Fibroblast of lung (primary cell): ENCODE data around the gene B4GALT6.

ENCODE experiments used
- EZH2 ChIP-seq: IDR thresholded peaks from 2 replicates; pipeline ENCODE4 v1.5.1; 2012; ENCODE audit warnings: low read length, control low read depth, mild to moderate bottlenecking; ENCODE audit errors: missing control alignments
- TF ChIP-seq, protein P1 (sequence below), 2 donors: IDR thresholded peaks in 1 of 2; conservative IDR thresholded peaks in 1 of 2; 1 replicate in 1 of 2; 2 replicates in 1 of 2; pipeline ENCODE4 v1.5.1; 2011 to 2012; ENCODE audit warnings: low read length in 2 of 2, control low read depth in 1 of 2, inconsistent platforms in 1 of 2, low read depth in 1 of 2, mild to moderate bottlenecking in 1 of 2

DNA sequence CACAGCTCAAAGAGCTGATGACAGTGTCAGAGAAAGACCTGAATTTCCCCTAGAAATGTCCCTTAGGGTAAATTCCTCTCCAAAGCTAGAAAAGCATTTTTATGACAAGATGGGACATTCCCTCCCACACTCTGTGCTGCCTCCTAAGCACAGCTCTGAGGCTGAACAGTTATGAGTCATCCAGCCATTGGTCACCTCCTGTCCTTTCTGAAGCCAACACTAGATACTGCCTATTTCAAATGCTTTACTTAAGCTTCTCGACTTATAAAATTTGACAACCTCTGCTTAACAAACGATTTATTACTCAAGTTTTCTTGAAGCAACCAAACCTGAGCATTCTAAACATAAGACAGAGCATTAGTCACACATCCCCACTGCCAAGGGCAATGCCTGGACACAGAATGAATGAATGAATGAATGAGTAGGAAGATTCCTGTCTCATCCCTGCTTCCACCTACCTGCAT lies 35.4 kb downstream of the B4GALT6 start:
- TF ChIP-seq, protein P1, sequence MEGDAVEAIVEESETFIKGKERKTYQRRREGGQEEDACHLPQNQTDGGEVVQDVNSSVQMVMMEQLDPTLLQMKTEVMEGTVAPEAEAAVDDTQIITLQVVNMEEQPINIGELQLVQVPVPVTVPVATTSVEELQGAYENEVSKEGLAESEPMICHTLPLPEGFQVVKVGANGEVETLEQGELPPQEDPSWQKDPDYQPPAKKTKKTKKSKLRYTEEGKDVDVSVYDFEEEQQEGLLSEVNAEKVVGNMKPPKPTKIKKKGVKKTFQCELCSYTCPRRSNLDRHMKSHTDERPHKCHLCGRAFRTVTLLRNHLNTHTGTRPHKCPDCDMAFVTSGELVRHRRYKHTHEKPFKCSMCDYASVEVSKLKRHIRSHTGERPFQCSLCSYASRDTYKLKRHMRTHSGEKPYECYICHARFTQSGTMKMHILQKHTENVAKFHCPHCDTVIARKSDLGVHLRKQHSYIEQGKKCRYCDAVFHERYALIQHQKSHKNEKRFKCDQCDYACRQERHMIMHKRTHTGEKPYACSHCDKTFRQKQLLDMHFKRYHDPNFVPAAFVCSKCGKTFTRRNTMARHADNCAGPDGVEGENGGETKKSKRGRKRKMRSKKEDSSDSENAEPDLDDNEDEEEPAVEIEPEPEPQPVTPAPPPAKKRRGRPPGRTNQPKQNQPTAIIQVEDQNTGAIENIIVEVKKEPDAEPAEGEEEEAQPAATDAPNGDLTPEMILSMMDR (conservative IDR thresholded peaks at IDR 0.05 in 1 of 2, IDR thresholded peaks at IDR 0.05 in 1 of 2; ENCODE audit: low read depth in 1 of 2, low read length in 2 of 2), result no peak
- no peak for TF ChIP-seq EZH2
